Fibroblast of skin of back (primary cell): ENCODE data around the gene IQGAP1.
A peak's percentile ranks its signal among the peaks of the same experiment; 100 is the strongest.

ENCODE experiments used
- DNase-seq: peaks from one replicate; pipeline ENCODE4 v3.0.0-alpha.2; 2013

IQGAP1 gene

DNA sequence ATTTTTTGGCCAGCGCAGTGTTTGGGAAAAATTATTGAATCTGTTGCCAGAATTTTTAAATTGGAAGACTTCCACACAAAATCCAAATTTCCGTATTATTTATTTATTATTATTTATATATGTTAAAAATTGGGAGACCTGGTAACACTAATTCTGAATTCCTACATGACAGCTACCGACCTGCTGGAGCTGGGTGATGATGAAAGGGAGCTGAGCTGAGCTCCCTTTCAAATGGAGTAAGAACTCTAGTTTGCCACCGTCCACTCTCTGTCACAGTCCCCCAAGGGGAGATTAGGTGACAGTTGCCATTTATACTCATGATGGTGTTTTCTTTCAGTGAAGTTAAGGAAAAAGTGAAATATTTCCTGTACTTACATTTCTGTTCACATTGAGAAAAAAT, 143.1 kb downstream of the IQGAP1 start:
- DNase-seq = no peak

DNA sequence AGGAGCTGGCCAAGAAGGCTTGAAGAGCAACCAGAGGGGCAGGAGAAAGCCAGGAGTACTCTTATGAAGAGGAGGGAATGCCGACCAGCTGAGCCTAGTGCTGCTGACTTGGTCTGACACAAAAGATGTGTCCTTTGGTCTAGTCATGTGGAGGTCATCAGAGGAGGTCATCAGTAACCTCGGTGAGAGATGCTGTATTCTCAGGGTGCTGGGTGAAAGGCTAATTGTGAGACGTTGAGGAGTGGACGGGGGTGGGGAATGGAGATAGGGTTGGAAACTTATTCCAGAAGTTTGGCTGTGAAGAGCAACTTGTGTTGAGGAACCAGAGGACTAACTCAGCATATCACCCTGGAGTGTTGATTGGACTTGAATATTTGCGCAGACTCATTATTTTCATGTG, 147.2 kb downstream of the IQGAP1 start:
- DNase-seq = no peak

DNA sequence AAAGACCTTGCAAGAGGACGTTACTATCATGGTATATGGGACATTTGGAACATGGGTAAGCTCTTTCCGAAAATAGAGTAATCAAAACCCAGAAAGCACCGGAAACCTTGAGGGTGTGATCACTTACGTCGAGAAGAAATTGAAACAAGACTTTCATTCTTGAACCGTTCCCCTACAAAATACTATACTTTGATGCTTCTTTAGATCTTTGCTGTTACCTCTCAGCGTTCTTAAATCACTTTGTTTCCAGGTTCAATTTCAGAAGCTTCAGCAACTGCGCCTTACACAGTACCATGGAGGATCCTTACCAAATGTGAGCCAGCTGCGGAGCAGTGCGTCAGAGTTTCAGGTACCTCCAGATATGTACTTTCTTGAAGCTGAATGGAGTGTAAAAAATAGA, 151.7 kb downstream of the IQGAP1 start:
- no peak for DNase-seq

DNA sequence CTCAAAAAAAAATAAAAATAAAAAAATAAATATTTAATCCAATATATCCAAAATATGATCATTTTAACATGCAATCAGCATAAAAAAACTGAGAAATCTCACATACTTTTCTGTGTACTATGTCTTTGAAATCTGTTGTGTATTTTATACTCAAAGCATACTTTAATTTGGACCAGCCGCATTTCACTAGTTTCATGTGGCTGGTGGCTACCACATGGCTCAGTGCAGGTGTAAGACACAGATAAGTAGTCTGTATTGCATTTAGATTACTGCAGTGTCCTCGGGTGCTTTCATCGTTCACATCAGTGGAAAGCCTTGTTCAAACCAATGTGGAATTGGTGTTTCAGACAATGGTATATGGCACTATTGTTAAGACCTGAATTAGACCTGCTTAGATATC, 152.7 kb downstream of the IQGAP1 start:
- no peak for DNase-seq

DNA sequence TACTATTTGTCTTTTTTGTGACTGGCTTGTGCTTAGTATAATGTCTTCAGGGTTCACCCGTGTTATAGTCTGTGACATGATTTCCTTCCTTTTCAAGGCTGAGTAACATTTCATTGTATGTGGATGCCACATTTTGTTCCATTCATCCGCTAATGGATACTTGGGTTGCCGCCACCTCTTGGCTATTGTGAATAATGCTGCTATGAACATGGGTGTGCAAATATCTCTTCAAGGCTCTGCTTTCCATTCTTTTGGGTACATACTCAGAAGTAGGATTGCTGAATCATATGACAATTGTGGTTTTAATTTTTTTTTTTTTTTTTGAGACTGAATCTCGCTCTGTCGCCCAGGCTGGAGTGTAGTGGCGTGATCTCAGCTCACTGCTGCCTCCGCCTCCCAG, 157.1 kb downstream of the IQGAP1 start:
- DNase-seq = peak; percentile 36

DNA sequence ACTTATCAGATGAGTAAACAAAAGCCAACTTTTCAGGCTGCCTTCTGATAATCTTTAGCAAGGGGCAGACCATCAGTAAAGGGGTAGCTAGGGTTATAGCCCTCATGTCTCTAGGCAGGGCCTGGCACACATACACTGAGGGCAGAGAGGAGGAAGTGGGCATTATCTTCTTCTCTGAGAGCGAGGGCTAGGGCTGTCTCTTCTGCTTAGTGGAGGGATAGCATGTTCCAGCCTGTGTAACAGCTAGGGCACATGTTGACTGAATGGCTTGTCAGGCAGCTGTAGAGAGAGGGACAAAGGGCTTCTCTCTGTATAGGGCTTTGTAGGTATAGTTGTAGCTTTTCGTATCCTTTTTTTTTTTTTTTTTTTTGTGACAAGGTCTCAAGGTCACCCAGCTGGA, 159.5 kb downstream of the IQGAP1 start:
- DNase-seq = no peak

DNA sequence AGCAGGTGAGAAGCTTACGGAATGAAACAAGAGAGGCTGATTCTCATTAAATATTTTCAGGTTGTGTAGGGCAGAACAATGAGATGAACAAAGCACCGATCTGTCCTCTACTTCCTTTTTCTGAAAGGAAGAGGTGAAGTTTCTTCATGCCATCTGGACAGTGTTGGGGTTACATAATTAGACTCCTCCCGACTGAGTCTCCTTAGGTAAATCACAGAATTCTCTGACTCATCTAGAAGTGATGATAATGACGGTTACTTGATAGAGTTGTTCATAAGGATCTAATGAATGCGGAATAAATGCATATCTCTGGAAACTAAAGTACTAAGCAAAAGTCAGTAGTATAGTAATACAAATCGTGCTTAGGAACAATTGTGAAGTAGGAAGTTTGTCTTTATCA, 162.9 kb downstream of the IQGAP1 start:
- DNase-seq = no peak
